Left ventricle myocardium inferior (tissue), 1 donor: Measurements from ENCODE around the gene MXD3. TPM values are rescaled to one million over a fixed set of nuclear protein-coding genes. Genes with fewer than 3 reads are reported as not detected.
A peak's percentile ranks its signal among the peaks of the same experiment; 100 is the strongest.

Experiments
- DNase-seq: peaks from one replicate; pipeline ENCODE4 v3.0.0-alpha.2; 2020
- H3K27ac ChIP-seq: fragments of 200-600 bp; replicated peaks from 2 replicates; pipeline ENCODE4 v1.8.0; 2021
- H3K27me3 ChIP-seq: fragments of 200-600 bp; 2 replicates; pipeline ENCODE4 v1.8.0; 2021; ENCODE audit warnings: low read depth
- H3K36me3 ChIP-seq: fragments of 200-600 bp; 2 replicates; pipeline ENCODE4 v1.8.0; 2021
- H3K4me1 ChIP-seq: fragments of 200-600 bp; 2 replicates; pipeline ENCODE4 v1.8.0; 2021
- H3K4me3 ChIP-seq: fragments of 200-600 bp; 2 replicates; pipeline ENCODE4 v1.8.0; 2021; ENCODE audit warnings: mild to moderate bottlenecking, moderate library complexity
- H3K9me3 ChIP-seq: fragments of 200-600 bp; replicated peaks from 2 replicates; pipeline ENCODE4 v1.8.0; 2021
- CTCF ChIP-seq: fragments of 200-600 bp; IDR thresholded peaks from 2 replicates; pipeline ENCODE4 v1.8.0; 2021; ENCODE audit warnings: antibody characterized with exemption, mild to moderate bottlenecking, borderline replicate concordance
- intact Hi-C: fragments of 100-400 bp; cut with micrococcal nuclease; formaldehyde crosslinking; loops from one replicate; pipeline ENCODE4 v1.11.0; 2022
- total RNA-seq: library from RNA; stranded (reverse); fragmentation: NEBNext Ultra II Directional; extraction: Animal tissue kit (Norgen Biotek cat#: 25700); gene quantifications from one replicate; pipeline ENCODE4 v1.2.1, GENCODE V29; 2021
- donor health status: DM: no; HTN: yes; CAD: no; lungs with severe emphysema.

Gene MXD3
- total RNA-seq, 1 donor from 2014 or later = 2.3 TPM

- Histone ChIP-seq H3K4me1 (peaks cover 35% of the 10 kb centered on the region), H3K36me3 (peaks cover 82% of the 10 kb centered on the region), H3K27me3 (no peaks in the 10 kb centered on the region), H3K27ac (peak overlapping the region; percentile 63), H3K4me3 (no peak overlapping the region), H3K9me3 (no peaks in the 10 kb centered on the region)
- peak; percentile 29 for DNase-seq
- intact Hi-C loops = no loop called here
- TF ChIP-seq CTCF = no peak
Observed at GRCh38 chr5:177335701-177336065, 24.0 kb upstream of the MXD3 start.

- DNase-seq = peak; percentile 55
- intact Hi-C loops = no loop called here
- H3K27ac ChIP-seq = peak overlapping the region; percentile 63
Observed at GRCh38 chr5:177334781-177335700, 23.3 kb upstream of the MXD3 start.

GRCh38 chr5:177334155-177334551 is 22.5 kb upstream of the MXD3 start:
- Histone ChIP-seq H3K9me3 (no peaks in the 10 kb centered on the region), H3K27me3 (no peaks in the 10 kb centered on the region), H3K27ac (no peak overlapping the region), H3K4me3 (no peak overlapping the region), H3K36me3 (peaks cover 97% of the 10 kb centered on the region), H3K4me1 (peaks cover 32% of the 10 kb centered on the region)
- intact Hi-C loops = no loop called here
- DNase-seq = no peak
- TF ChIP-seq CTCF = no peak

More at GRCh38 chr5:177334781-177335700, 23.3 kb upstream of the MXD3 start:
- no peak for TF ChIP-seq CTCF
- peaks cover 89% of the 10 kb centered on the region for H3K36me3 ChIP-seq
- H3K27me3 ChIP-seq = no peaks in the 10 kb centered on the region
- no peaks in the 10 kb centered on the region for H3K9me3 ChIP-seq
- no peak overlapping the region for H3K4me3 ChIP-seq
- H3K4me1 ChIP-seq = peaks cover 35% of the 10 kb centered on the region

GRCh38 chr5:177333420-177334154 is 21.9 kb upstream of the MXD3 start:
- Histone ChIP-seq H3K27ac (no peak overlapping the region), H3K4me3 (no peak overlapping the region), H3K4me1 (peaks cover 31% of the 10 kb centered on the region), H3K36me3 (peaks cover 96% of the 10 kb centered on the region), H3K27me3 (no peaks in the 10 kb centered on the region), H3K9me3 (no peaks in the 10 kb centered on the region)
- TF ChIP-seq CTCF = no peak
- DNase-seq = no peak
- intact Hi-C loops = no loop called here

GRCh38 chr5:177332896-177333260 is 21.2 kb upstream of the MXD3 start:
- H3K4me3 ChIP-seq = no peak overlapping the region
- no peak for TF ChIP-seq CTCF
- peaks cover 34% of the 10 kb centered on the region for H3K4me1 ChIP-seq
- intact Hi-C loops = no loop called here
- H3K27me3 ChIP-seq = no peaks in the 10 kb centered on the region
- H3K36me3 ChIP-seq = peaks cover 90% of the 10 kb centered on the region
- H3K27ac ChIP-seq = no peak overlapping the region
- H3K9me3 ChIP-seq = no peaks in the 10 kb centered on the region
- DNase-seq = no peak
